GM12892 (cell line): ENCODE data around the gene IRF6.

Experiments
- POLR2A ChIP-seq: IDR thresholded peaks from 2 replicates; pipeline ENCODE4 v1.6.1; 2011; ENCODE audit warnings: low read depth, low read length, control low read depth
- POLR2AphosphoS5 ChIP-seq: IDR thresholded peaks from 2 replicates; pipeline ENCODE4 v1.6.1; 2011; ENCODE audit warnings: low read depth, low read length, control low read depth

DNA sequence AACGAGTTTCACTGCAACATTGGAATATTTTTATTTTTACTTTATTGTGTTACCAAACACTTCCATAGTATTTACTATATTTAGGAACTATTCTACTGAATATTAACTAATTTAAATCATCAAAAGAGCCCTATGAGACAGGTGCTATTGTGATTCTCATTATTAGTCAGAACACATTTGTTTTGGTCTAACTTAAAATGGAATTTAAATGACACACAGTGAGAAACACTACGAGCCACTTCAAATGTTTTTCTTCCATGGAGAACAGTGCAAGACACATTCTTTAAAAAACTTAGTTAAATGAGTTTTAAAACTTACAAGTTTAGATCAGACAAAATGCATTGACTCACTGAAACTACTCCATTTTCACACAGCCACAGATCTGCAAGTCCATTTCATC, 56.7 kb downstream of the IRF6 start:
- TF ChIP-seq POLR2AphosphoS5 (no peak), POLR2A (no peak)
